OCI-LY7 (cell line): ENCODE data around the gene TK1.

Experiments used
- CTCF ChIP-seq: fragments of 200-600 bp; sonication (generic); conservative IDR thresholded peaks from 2 replicates; pipeline ENCODE4 v1.5.1; 2014; ENCODE audit warnings: mild to moderate bottlenecking, antibody characterized with exemption, low read length, moderate library complexity, mixed read lengths
- EZH2phosphoT487 ChIP-seq: fragments of 200-600 bp; sonication (generic); IDR thresholded peaks from 2 replicates; pipeline ENCODE4 v1.6.1; 2018; ENCODE audit warnings: low read depth, borderline replicate concordance, mild to moderate bottlenecking, mixed run types, antibody characterized with exemption, low read length, moderate library complexity, mixed read lengths

GRCh38 chr17:78233678-78234077 is 46.8 kb upstream of the TK1 start:
- no peak for TF ChIP-seq CTCF
- TF ChIP-seq EZH2phosphoT487: no peak
